GM12873 (cell line): ENCODE results near the gene CLNK.

Experiments
- TF ChIP-seq, protein P1 (sequence below): IDR thresholded peaks from 2 replicates; pipeline ENCODE4 v1.5.1; 2012; ENCODE audit warnings: low read depth, mild to moderate bottlenecking, moderate library complexity, low read length, control low read depth; ENCODE audit not compliant: insufficient read depth; ENCODE audit errors: missing control alignments

The CLNK gene, protein sequence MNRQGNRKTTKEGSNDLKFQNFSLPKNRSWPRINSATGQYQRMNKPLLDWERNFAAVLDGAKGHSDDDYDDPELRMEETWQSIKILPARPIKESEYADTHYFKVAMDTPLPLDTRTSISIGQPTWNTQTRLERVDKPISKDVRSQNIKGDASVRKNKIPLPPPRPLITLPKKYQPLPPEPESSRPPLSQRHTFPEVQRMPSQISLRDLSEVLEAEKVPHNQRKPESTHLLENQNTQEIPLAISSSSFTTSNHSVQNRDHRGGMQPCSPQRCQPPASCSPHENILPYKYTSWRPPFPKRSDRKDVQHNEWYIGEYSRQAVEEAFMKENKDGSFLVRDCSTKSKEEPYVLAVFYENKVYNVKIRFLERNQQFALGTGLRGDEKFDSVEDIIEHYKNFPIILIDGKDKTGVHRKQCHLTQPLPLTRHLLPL

DNA sequence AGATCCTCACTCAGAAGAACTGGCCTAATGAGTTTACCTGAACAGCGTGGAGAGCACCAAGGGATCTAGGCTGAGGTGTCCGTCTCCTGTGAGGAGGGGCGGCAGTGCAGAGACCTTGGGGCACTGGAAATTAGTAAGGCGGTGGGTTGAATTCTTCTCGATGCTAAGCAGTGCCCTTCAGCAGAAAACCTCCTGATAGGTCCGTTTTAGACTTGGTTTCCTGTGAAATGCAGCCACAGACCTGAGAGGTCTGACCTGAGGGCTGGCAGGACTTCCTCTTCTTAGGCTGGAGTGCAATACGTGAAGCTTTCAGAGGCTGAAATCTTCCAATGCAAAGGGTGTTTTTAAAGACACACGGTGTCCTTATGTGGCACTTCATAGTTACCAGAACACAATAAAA, at the start of gene CLNK:
Gene CLNK (minus strand): TSS at position 138 of the 400 bp plus-strand sequence. CDS start 16,899 bp downstream, outside the sequence.
- TF ChIP-seq, protein P1, sequence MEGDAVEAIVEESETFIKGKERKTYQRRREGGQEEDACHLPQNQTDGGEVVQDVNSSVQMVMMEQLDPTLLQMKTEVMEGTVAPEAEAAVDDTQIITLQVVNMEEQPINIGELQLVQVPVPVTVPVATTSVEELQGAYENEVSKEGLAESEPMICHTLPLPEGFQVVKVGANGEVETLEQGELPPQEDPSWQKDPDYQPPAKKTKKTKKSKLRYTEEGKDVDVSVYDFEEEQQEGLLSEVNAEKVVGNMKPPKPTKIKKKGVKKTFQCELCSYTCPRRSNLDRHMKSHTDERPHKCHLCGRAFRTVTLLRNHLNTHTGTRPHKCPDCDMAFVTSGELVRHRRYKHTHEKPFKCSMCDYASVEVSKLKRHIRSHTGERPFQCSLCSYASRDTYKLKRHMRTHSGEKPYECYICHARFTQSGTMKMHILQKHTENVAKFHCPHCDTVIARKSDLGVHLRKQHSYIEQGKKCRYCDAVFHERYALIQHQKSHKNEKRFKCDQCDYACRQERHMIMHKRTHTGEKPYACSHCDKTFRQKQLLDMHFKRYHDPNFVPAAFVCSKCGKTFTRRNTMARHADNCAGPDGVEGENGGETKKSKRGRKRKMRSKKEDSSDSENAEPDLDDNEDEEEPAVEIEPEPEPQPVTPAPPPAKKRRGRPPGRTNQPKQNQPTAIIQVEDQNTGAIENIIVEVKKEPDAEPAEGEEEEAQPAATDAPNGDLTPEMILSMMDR: no peak

DNA sequence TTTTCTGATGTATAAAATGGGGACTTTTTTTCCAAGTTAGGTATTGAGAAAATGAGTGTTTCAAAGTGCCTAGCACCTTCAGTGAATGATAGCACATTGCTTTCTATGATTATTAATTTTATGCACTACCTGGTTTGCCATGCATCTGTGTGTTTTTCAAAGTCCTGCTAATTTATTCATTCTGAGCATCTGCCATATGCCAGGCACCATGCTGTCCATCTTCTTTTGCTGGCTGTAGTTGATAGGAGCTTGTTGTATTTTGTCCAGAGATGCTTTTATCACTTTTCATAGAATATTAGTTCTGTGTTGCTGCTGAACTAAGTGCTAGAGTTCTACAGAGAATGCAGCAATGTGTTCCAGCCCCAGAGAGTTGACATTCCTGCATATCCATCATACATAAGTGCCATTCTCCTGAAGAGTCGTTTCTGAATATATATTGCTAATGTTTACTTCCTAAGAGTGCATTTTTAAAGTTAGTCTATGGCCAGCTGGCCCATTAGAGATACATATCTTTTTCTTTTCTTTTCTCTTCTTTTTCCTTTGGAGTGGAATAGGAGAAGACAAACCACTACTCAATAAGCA, 49.0 kb upstream of the CLNK start:
- TF ChIP-seq, protein P1: no peak

DNA sequence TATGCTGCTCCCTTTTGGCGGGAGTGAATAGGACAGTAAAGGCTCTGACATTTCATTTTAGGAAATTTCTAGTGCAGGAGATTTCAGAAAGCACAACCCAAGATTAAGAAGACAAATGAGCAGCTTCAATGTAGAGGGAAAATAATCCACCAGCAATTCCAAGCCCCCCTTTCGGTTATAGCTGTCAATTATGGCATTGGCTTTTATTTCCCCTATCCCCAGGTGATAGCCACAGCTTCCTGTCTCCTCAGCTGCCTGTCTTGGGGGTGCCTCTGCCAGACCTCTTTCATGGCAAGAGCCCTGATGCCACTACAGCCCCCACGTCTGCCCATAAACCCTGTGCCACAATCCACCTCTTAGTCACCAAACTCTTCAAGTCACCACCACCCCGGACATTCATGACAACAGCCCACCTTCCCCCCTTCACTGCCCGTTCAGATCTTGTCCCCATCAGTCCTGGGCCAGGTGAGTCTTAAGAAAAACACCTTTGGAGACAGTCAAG, 48.4 kb upstream of the CLNK start:
- TF ChIP-seq, protein P1: no peak

DNA sequence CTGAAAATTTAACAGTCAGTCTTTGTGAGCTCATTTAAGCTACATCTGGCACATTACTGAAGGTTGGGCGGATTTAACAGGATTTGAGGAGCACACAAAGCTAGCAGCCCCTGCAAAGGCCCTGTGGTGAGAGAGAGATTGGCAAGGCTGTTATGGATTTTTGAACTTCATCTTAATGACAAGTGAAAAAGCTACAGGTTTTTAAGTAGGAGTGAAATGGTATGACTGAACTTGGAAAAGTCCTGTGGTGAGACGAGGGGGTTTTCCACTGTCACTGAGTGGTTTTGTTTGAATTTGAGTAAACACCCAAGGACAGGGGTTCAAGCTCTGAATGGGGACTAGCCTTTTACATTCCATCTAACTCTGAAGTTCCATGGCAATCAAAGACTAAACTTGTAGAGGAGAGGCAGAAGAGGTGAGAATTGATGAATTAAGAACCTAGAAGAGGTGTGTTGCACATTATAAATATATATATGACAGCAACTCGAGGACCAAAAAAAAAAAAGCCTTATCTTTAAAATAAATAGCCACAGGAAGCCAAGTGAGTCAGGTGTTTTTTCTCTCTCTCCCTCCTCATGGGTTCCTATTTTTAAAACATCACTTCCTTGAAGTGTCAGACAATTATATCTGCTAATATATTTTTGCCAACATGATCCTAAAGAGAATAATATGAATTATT, 47.8 kb upstream of the CLNK start:
- TF ChIP-seq, protein P1: no peak

DNA sequence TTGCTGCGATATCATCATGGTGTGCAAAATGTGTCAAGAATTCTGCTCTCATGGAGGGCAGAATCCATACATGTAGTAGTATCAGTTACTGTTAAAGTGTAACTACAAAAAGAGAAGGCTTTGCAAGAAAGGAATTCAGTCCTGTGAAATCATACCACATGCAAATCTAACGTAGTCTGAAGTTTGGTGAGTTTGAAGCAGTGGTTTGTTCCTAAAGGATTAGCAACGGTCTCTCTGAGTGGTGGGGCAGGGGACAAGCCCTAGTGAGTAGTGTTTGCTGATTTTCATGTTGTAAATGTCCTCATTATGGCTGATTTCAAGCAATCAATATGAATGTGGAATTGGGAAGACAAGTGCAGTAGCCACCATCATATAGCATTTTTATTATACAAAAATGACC, 47.1 kb upstream of the CLNK start:
- TF ChIP-seq, protein P1: no peak

DNA sequence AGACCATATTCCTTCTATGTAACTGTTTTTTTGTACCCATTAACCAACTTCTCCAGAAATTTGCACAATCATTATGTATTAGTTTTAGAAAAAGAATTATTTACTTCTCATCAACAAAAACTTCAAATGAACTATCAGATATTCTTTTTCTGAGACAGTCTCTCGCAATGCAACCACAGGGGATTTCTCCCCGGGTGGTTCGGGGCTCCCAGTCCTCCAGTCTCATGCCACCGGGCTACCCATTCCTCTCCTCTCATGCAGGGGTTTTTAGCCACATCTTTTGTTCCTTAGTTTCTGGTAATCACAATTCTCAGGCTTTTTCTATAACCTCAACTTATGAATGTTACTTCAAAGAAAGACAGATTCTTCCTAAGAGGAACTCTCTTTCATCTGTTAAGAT, 46.6 kb upstream of the CLNK start:
- TF ChIP-seq, protein P1: no peak

DNA sequence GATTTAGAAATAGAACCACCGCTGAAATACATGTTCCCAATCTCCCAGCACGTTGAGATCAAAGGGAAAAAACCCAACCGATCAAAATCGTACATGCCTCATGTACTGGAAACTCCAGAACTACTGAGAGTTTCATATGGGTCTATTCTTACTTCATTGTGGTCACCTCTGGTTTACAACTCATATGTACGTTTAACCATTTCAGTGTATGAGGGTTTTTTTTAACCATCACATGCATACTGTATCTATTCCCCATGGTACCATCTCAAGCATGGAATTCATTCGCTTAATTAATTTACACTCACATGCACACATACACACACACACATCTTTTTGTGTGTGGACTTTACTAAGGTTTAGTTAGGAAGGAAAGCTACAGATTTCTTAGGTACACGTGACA, 46.0 kb upstream of the CLNK start:
- TF ChIP-seq, protein P1: no peak
